ENCODE results near the gene CASP3. TPM values are rescaled to one million over a fixed set of nuclear protein-coding genes. Genes with fewer than 3 reads are reported as not detected.

CASP3 gene
- total RNA-seq: 10 to 100 TPM; 69.2 to 70.3 TPM

- CTCF ChIA-PET: interaction anchor here (0.8 to 1.0 kb wide), 5 partner anchors 11 to 382 kb away, joined by 3 read pairs; partner anchors contain the start of gene CENPU
- POLR2A ChIA-PET: interaction anchor here (0.7 to 2.7 kb wide), 10 partner anchors 10 to 385 kb away, joined by 3 to 16 read pairs (median 5); partner anchors contain the start of genes CENPU and IRF2
Observed at GRCh38 chr4:184649026-184649970, at the start of gene CASP3, which contains the start of gene PRIMPOL. Gene CASP3 (minus strand): TSS chr4:184649447. CDS start chr4:184638453, 10,994 bp downstream. Gene PRIMPOL (plus strand): TSS chr4:184649738. CDS start chr4:184657141, 7,403 bp downstream.

GRCh38 chr4:184697956-184698355, 48.7 kb upstream of the CASP3 start:
- CTCF ChIA-PET: no interaction called here

GRCh38 chr4:184695178-184695896, 46.1 kb upstream of the CASP3 start:
- ChIA-PET CTCF (no interaction called here), POLR2A (no interaction called here)

More at GRCh38 chr4:184697956-184698355, 48.7 kb upstream of the CASP3 start:
- POLR2A ChIA-PET: no interaction called here

DNA sequence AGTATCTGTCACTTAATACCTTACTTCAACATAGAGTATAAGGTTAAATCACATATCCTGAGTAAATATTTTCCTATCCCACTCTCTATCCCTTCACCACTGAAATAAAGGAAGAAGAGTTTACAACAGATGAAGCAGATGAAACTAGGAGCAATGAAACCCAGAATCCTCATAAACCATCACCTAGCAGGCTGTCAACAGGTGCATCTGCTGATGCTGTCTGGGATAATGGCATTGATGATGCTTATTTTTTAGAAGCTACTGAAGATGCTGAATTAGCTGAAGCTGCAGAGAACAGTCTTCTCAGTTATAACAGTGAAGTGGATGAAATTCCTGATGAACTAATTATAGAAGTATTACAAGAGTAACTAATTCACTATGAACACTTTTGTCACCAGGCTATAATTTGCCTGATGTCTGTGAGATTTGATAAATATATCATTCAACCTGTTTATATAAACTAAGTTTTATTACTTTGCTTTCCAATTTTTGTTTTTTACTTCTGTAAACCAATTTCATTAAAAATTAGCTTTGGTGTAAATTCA, 45.2 kb upstream of the CASP3 start:
- ChIA-PET CTCF (interaction anchor here (0.6 kb wide), 1 partner anchor 27 kb away, joined by 3 read pairs; no protein-coding TSS in a partner anchor), POLR2A (no interaction called here)

DNA sequence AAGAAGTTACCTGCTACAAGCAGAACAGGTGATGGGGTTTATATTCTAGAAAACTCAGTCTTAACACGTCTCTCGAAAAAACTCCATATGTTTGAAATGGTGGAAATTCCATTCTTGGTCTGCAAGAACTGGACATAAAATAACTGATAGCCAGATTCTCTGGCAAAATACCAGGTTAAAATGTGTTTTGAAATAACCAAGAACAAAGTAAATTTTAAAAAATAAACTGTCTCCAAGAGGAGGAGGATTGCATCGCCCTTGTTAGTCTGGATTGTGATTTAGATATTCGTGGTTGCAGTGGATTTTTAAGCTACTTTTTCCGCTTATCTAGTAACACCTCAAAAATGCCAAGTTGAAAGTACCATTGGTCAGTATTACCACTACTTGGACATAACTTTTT, 43.8 kb upstream of the CASP3 start:
- ChIA-PET POLR2A (no interaction called here), CTCF (no interaction called here)

DNA sequence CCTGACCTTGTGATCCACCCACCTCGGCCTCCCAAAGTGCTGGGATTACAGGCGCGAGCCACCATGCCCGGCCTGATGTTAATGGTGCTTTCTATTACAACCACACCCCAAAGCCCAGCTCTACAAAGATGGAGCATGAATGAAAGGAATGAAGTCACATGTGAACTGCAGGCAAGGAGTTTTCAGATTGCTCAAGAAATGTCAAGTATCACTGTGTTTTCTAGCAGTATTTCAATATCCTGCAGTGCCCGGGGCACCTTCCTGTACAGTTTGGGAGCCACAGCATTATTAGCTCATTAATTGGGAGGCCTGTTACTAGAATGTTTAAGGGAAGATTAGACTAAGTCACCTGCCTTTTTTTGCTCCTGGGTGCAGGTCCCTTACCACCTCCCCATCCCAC, 40.4 kb upstream of the CASP3 start:
- ChIA-PET POLR2A (no interaction called here), CTCF (no interaction called here)

GRCh38 chr4:184688447-184688846, 39.2 kb upstream of the CASP3 start:
- POLR2A ChIA-PET: no interaction called here
- CTCF ChIA-PET: no interaction called here

DNA sequence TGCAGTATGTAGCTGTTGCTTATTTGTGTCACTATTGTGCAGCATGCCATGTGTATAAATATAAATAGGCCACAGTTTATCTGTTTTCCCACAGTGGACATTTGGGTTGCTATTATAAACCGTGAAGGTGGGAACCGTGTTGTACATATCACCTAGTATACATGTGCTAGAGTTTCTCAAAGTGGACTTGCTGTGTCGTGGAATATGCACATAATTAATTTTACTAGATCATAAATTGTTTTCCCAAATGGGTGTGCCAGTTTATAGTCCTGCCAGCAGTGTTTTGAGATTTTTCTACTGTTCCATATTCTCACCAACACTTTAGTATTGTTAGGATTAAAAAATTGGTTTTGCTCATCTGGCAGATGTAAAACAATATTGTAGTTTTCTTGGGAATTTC, 38.8 kb upstream of the CASP3 start:
- ChIA-PET CTCF (no interaction called here), POLR2A (no interaction called here)

DNA sequence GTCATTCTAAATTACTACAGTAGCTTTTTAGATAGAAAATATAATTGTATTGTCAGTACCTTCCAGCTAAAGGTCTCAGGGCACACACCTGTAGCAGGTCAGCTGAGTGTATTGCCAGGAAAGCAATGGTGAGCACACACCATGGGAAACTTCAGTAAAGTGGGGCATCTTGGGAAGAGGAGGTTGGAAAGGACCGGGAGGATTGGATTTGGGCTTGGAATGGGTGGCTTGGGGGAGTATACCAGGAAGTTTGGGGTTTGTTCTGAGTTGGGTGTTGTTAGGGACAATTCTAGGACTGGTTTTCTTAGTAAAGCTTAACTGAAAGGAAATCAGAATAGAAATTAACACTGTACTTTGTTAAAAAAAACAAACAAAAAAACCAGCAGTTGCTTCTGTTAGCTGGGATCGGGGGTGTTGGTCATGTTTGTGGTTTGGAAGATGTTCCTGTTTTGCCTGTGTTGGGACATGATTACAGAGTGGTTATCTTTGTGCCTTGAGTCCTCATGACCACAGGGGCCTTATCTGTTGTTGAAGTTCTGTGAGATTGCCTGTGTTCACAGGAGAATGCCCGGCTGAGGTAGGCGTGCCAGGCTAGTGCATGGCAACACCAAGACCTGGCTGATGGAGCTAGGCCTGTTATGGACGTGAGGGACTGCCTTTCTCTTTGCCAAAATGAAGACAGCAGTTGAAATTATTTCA, 35.4 kb upstream of the CASP3 start:
- POLR2A ChIA-PET: no interaction called here
- CTCF ChIA-PET: no interaction called here

DNA sequence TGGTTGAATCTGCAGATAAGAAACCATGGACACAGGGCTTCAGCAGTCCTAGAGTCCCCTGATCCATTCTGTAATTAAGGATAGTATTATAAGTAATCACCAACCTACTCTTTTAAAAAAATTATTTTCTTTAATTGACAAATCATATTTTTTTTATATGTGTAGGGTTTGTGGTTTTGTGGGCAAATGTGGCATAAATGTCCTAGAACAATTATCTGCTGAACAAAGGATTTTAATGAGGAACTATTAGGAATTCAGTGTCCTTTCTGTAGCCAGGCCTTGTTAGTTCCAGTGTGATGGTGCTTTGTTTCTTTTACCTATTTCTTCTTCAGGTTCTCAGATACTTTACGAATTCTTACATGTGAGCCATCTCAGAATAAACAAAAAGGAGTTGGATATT, 32.7 kb upstream of the CASP3 start:
- ChIA-PET CTCF (no interaction called here), POLR2A (no interaction called here)

GRCh38 chr4:184680698-184681097, 31.5 kb upstream of the CASP3 start:
- ChIA-PET CTCF (no interaction called here), POLR2A (no interaction called here)

GRCh38 chr4:184675821-184676492, 26.7 kb upstream of the CASP3 start:
- ChIA-PET CTCF (no interaction called here), POLR2A (no interaction called here)

DNA sequence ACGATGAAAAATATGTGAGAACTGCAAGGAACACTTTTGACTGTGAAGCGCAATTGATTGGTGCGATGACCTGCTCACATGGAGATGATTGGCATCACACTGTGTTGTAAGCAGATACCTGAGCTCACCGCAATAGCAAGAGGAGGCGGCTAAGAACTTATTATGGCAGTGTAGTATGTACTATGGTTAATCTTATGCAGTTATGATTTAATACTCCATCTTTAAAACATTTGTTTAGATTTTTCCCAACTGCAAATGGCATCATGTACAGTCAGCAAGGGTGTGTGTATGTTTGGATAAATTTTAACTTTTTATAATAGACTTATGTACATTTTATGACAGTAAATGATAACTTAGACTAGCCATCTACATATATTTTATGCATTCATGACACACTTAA, 25.8 kb upstream of the CASP3 start:
- POLR2A ChIA-PET: no interaction called here
- CTCF ChIA-PET: no interaction called here

- CTCF ChIA-PET: no interaction called here
- POLR2A ChIA-PET: no interaction called here
Observed at GRCh38 chr4:184674011-184674410, 24.8 kb upstream of the CASP3 start.

DNA sequence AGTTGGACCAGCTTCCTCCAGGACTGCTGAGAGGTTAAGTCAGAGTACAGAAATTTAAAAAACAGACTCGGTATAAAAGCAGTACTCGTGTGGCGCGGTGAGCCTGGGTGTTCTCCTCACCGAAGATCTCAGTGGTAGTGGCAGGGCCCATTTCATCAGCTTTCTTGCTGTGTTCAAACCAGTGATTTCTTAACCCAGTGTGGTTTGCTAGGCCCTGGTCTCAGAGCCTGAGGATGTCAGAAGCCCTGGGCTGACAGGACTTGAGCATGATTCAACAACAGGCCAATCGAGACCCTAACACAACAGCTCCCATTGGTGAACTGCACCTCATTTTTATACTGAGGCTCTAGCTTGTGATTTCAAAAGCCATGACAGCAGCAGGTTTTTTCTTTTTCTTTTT, 23.5 kb upstream of the CASP3 start:
- CTCF ChIA-PET: no interaction called here
- POLR2A ChIA-PET: no interaction called here

DNA sequence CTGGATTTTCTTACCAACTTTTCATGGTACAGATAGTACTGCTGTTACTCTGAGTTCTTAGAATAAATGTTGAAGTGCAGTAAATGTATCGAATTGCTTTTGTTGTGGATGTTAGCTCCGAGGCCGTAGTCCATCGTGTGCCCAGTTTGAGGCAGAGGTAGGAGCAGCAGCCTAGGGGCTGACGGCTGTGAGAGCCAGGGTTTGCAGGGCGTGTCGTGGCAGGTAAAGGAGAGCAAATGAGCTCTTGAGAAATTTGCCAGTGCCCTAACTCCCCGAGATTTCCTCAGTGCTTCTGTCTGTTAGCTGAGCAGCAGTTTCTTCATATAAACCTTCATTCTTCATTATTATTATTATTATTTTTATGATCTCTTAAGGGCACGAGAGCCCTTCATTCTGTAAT, 21.9 kb upstream of the CASP3 start:
- POLR2A ChIA-PET: no interaction called here
- CTCF ChIA-PET: interaction anchor here (0.7 to 1.0 kb wide), 2 partner anchors 10 to 58 kb away, joined by 4 read pairs; no protein-coding TSS in a partner anchor

GRCh38 chr4:184669251-184669650, 20.0 kb upstream of the CASP3 start:
- POLR2A ChIA-PET: interaction anchor here (1.6 kb wide), 1 partner anchor 64 kb away, joined by 4 read pairs; the partner anchor contains the start of gene CENPU
- CTCF ChIA-PET: no interaction called here

- POLR2A ChIA-PET: interaction anchor here (1.6 kb wide), 1 partner anchor 65 kb away, joined by 4 read pairs; the partner anchor contains the start of gene CENPU
- CTCF ChIA-PET: interaction anchor here (1.1 kb wide), 1 partner anchor 20 kb away, joined by 3 read pairs; no protein-coding TSS in a partner anchor
Observed at GRCh38 chr4:184668511-184669114, 19.4 kb upstream of the CASP3 start.

- CTCF ChIA-PET: interaction anchor here (0.5 to 1.1 kb wide), 2 partner anchors 20 to 82 kb away, joined by 3 read pairs; no protein-coding TSS in a partner anchor
- POLR2A ChIA-PET: interaction anchor here (1.6 kb wide), 1 partner anchor 66 kb away, joined by 4 read pairs; the partner anchor contains the start of gene CENPU
Observed at GRCh38 chr4:184668096-184668495, 18.8 kb upstream of the CASP3 start.
